GM12878 (cell line): ENCODE data around the gene ITLN1. TPM values are rescaled to one million over a fixed set of nuclear protein-coding genes. Genes with fewer than 3 reads are reported as not detected.

ENCODE experiments used
- ATAC-seq: fragments of 200-7000 bp; cut with Tn5 transposase; 3 replicates; pipeline ENCODE4 v1.9.1; 2020; ENCODE audit warnings: mild to moderate bottlenecking, moderate library complexity
- BruUV-seq: library from RNA; stranded (reverse); fragments of 400-500 nt; replicated peaks from 2 replicates; lab custom pipeline; 2021; lab: Mats Ljungman, UMichigan
- CTCF ChIA-PET: fragments of 300-600 bp; sonication (Branson Sonifier 250); formaldehyde crosslinking; extraction: SDS; loops from one replicate; lab custom pipeline; 2021; ENCODE audit warnings: inconsistent platforms; lab: Yijun Ruan, JAX
- POLR2A ChIA-PET: fragments of 350-600 bp; formaldehyde crosslinking; extraction: SDS; loops from one replicate; lab custom pipeline; 2021; ENCODE audit warnings: inconsistent platforms; lab: Charles Lee
- RAD21 ChIA-PET: fragments of 300-600 bp; sonication (Branson Sonifier 250); formaldehyde crosslinking; loops from one replicate; lab custom pipeline; 2023; ENCODE audit warnings: antibody characterized with exemption; ENCODE audit not compliant: unreplicated experiment; lab: Charles Lee
- SMC1A ChIA-PET: fragments of 300-600 bp; sonication (Branson Sonifier 250); formaldehyde crosslinking; loops from one replicate; lab custom pipeline; 2023; ENCODE audit not compliant: unreplicated experiment, uncharacterized antibody; lab: Charles Lee
- DNase-seq: peaks from one replicate; pipeline ENCODE4 v3.0.0-alpha.2; 2011; ENCODE audit warnings: low read depth, low spot score
- FAIRE-seq: peaks from 3 replicates; lab custom pipeline; 2011; peaks lifted over from hg19 to GRCh38; lab: Jason Lieb, UNC
- H2AFZ ChIP-seq: 2 replicates; pipeline ENCODE4 v1.6.0; 2011; ENCODE audit warnings: low read depth, low read length, control low read depth; ENCODE audit not compliant: control insufficient read depth
- H3K27ac ChIP-seq: 2 replicates; pipeline ENCODE4 v1.5.1; 2011; ENCODE audit warnings: control low read depth; ENCODE audit not compliant: control insufficient read depth, insufficient read depth
- H3K27me3 ChIP-seq, 2 experiments: replicated peaks in 1 of 2; 2 replicates each; pipeline versions ENCODE4 v1.6.0 to v1.6.1; 2011; ENCODE audit warnings: low read length in 1 of 2; ENCODE audit not compliant: control insufficient read depth in 2 of 2, insufficient read depth in 2 of 2
- H3K36me3 ChIP-seq, 2 experiments: 2 replicates each; pipeline ENCODE4 v1.5.1; 2011; ENCODE audit warnings: low read length in 1 of 2; ENCODE audit not compliant: control insufficient read depth in 2 of 2, insufficient read depth in 2 of 2
- H3K4me1 ChIP-seq: 2 replicates; pipeline ENCODE4 v1.6.1; 2011; ENCODE audit warnings: mild to moderate bottlenecking, low read length, moderate library complexity, mixed read lengths; ENCODE audit not compliant: control insufficient read depth, insufficient read depth
- H3K4me2 ChIP-seq: 2 replicates; pipeline ENCODE4 v1.6.0; 2011; ENCODE audit warnings: control low read depth; ENCODE audit not compliant: control insufficient read depth, insufficient read depth
- H3K4me3 ChIP-seq: fragments of 200-600 bp; sonication (generic); 2 replicates; pipeline ENCODE4 v1.5.1; 2016
- H3K79me2 ChIP-seq: 2 replicates; pipeline ENCODE4 v1.6.0; 2011; ENCODE audit warnings: low read length; ENCODE audit not compliant: control insufficient read depth, insufficient read depth
- H3K9ac ChIP-seq: 2 replicates; pipeline ENCODE4 v1.8.0; 2011; ENCODE audit warnings: low read length, control low read depth, mixed read lengths; ENCODE audit not compliant: control insufficient read depth, insufficient read depth
- H3K9me3 ChIP-seq: replicated peaks from 3 replicates; pipeline ENCODE4 v1.5.1; 2011; ENCODE audit warnings: mild to moderate bottlenecking, low read length; ENCODE audit not compliant: control insufficient read depth, insufficient read depth
- H4K20me1 ChIP-seq: 2 replicates; pipeline ENCODE4 v1.6.0; 2011; ENCODE audit not compliant: control insufficient read depth, insufficient read depth
- BCL3 ChIP-seq: IDR thresholded peaks from 2 replicates; pipeline ENCODE4 v1.6.1; 2011; ENCODE audit warnings: borderline replicate concordance, low read depth, mild to moderate bottlenecking, moderate library complexity, low read length; ENCODE audit not compliant: insufficient read depth, poor library complexity, severe bottlenecking
- CBX5 ChIP-seq: sonication (generic); IDR thresholded peaks from 2 replicates; pipeline ENCODE4 v1.6.1; 2016; ENCODE audit warnings: low read depth, moderate library complexity, mild to moderate bottlenecking, inconsistent platforms
- FOS ChIP-seq: IDR thresholded peaks from 3 replicates; pipeline ENCODE4 v1.6.1; 2011; ENCODE audit warnings: borderline replicate concordance; ENCODE audit not compliant: insufficient read length; ENCODE audit errors: extremely low read depth
- HCFC1 ChIP-seq: fragments of 150-350 bp; IDR thresholded peaks from 2 replicates; pipeline ENCODE4 v1.6.1; 2014; ENCODE audit warnings: low read length
- POLR2AphosphoS5 ChIP-seq: IDR thresholded peaks from 2 replicates; pipeline ENCODE4 v1.6.1; 2011; ENCODE audit warnings: mild to moderate bottlenecking, low read length, inconsistent platforms
- RAD21 ChIP-seq: IDR thresholded peaks from 2 replicates; pipeline ENCODE4 v1.6.1; 2011; ENCODE audit warnings: mild to moderate bottlenecking, low read depth, low read length, moderate library complexity; ENCODE audit not compliant: insufficient read depth
- RB1 ChIP-seq: fragments of 450-650 bp; formaldehyde crosslinking; IDR thresholded peaks from 2 replicates; pipeline ENCODE4 v1.6.1; 2017; ENCODE audit warnings: mild to moderate bottlenecking, borderline replicate concordance
- RELA ChIP-seq: fragments of 450-650 bp; IDR thresholded peaks from 2 replicates; pipeline ENCODE4 v1.8.0; 2014; ENCODE audit warnings: borderline replicate concordance; ENCODE audit not compliant: partially characterized antibody
- SREBF1 ChIP-seq: IDR thresholded peaks from 2 replicates; pipeline ENCODE4 v1.6.1; 2012; ENCODE audit warnings: mild to moderate bottlenecking, low read length
- TAF1 ChIP-seq: IDR thresholded peaks from 2 replicates; pipeline ENCODE4 v1.6.1; 2011; ENCODE audit warnings: mild to moderate bottlenecking, low read depth, low read length, borderline replicate concordance
- TARDBP ChIP-seq: IDR thresholded peaks from 2 replicates; pipeline ENCODE4 v1.6.1; 2016; ENCODE audit warnings: borderline replicate concordance
- WGBS: methylation state at CpG from one replicate; pipeline ENCODE4 v1.1.6; 2016; ENCODE audit warnings: low lambda C conversion rate; ENCODE audit not compliant: insufficient replicate concordance, insufficient coverage; ENCODE audit errors: missing lambda C conversion rate; 5-methylcytosine and 5-hydroxymethylcytosine counted together
- in situ Hi-C: fragments of 300-500 bp; cut with MboI; formaldehyde crosslinking; loops from 9 replicates; pipeline ENCODE4 v1.14.3; 2018; ENCODE audit warnings: mixed read lengths
- intact Hi-C: fragments of 100-400 bp; cut with micrococcal nuclease; formaldehyde crosslinking; loops from one replicate; pipeline ENCODE4 v1.14.2; 2022; ENCODE audit not compliant: unreplicated experiment
- polyA plus RNA-seq, 11 experiments: library from polyadenylated mRNA; depleted of rRNA in 4 of 11; unstranded in 6 of 11; stranded (reverse) in 5 of 11; fragments of >200 nt; fragmentation: Nextera tagmentation in 4 of 11; fragmentation: Illumina TruSeq in 1 of 11; extraction: Ambion mirVana in 4 of 11; extraction: Trizol in 1 of 11; gene quantifications; 1 replicate in 1 of 11; 2 replicates in 10 of 11; pipeline versions ENCODE4 v1.2.1 to v1.2.3, GENCODE V29; 2011 to 2016; ENCODE audit warnings: inconsistent platforms in 2 of 11, missing spikeins in 2 of 11, low read depth in 1 of 11
- total RNA-seq, 4 experiments: library from RNA; depleted of rRNA in 3 of 4; stranded (reverse); fragments of >200 nt in 3 of 4; fragmentation: Illumina TruSeq in 1 of 4; extraction: Trizol in 1 of 4; gene quantifications; 2 replicates each; pipeline versions ENCODE4 v1.2.1 to v1.2.3, GENCODE V29; 2013 to 2021
- TF ChIP-seq, protein P1 (sequence below): IDR thresholded peaks from 2 replicates; pipeline ENCODE4 v1.6.1; 2012; ENCODE audit warnings: low read depth, low read length, improper control_type of control experiment

The ITLN1 gene
- total and polyA plus RNA-seq, 10 of the 15 experiments (the other 5 are each of a cell fraction or from before 2014, with no cell fraction given), result not detected

DNA sequence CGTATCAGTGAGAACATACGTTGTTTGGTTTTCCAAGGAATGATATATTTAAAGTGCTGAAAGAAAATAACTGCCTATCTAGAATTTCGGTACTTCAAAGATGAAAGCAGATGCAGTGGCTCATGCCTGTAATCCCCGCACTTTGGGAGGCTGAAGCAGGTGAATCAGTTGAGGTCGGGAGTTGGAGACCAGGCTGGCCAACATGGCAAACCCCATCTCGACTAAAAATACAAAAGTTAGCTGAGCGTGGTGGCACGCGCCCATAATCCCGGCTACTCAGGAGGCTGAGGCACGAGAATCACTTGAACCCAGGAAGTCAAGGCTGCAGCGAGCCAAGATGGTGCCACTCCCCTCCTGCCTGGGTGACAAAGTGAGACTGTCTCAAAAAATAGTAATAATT is 38.7 kb downstream of the ITLN1 start:
- CTCF ChIA-PET, result interaction anchor here (1.1 to 3.1 kb wide), 6 partner anchors 8 to 108 kb away, joined by 3 to 15 read pairs (median 6); partner anchors contain the start of gene ITLN2
- POLR2A ChIA-PET, result interaction anchor here (0.9 to 1.4 kb wide), 2 partner anchors 12 to 40 kb away, joined by 3 to 4 read pairs; no protein-coding TSS in a partner anchor
- RAD21 ChIA-PET, result interaction anchor here (1.7 to 4.8 kb wide), 2 partner anchors 9 to 10 kb away, joined by 3 to 20 read pairs; no protein-coding TSS in a partner anchor
- no peaks in the 10 kb centered on the region for H3K79me2 ChIP-seq
- H3K4me2 ChIP-seq, result no peak overlapping the region
- no peak overlapping the region for H3K27ac ChIP-seq
- no peak overlapping the region for H3K9ac ChIP-seq
- in situ Hi-C loops, result no loop called here
- H3K4me1 ChIP-seq, result no peaks in the 10 kb centered on the region
- 71% methylated on average over 12 of the region's 12 CpGs for WGBS
- BruUV-seq, result no TSS peak
- DNase-seq, result no peak
- FAIRE-seq, result no peak
- intact Hi-C loops, result no loop called here
- H3K36me3 ChIP-seq, result no peaks in the 10 kb centered on the region
- H2AFZ ChIP-seq, result no peak overlapping the region
- TF ChIP-seq TAF1, result no peak
- no peak for TF ChIP-seq HCFC1
- TF ChIP-seq RB1, result no peak
- no peak for TF ChIP-seq RELA
- TF ChIP-seq, protein P1, sequence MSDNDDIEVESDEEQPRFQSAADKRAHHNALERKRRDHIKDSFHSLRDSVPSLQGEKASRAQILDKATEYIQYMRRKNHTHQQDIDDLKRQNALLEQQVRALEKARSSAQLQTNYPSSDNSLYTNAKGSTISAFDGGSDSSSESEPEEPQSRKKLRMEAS, result no peak
- no peak for TF ChIP-seq POLR2AphosphoS5
- TF ChIP-seq BCL3, result no peak
- TF ChIP-seq SREBF1, result no peak
- TF ChIP-seq RAD21, result no peak
- no peak for TF ChIP-seq FOS
- no peak for TF ChIP-seq TARDBP
- TF ChIP-seq CBX5, result no peak
- no peak overlapping the region for H3K4me3 ChIP-seq
- SMC1A ChIA-PET, result interaction anchor here (0.6 to 2.2 kb wide), 5 partner anchors 10 to 442 kb away, joined by 3 to 9 read pairs (median 6); no protein-coding TSS in a partner anchor
- H3K27me3 ChIP-seq, result no peaks in the 10 kb centered on the region
- no peak for ATAC-seq
- no peaks in the 10 kb centered on the region for H4K20me1 ChIP-seq
- H3K9me3 ChIP-seq, result no peaks in the 10 kb centered on the region; the same call in 2 of the 3 replicates
